ENCODE results near the gene ST14. TPM values are rescaled to one million over a fixed set of nuclear protein-coding genes. Genes with fewer than 3 reads are reported as not detected.

The ST14 gene
- total RNA-seq, 1 experiment from 2014 or later, result 298 TPM

GRCh38 chr11:130112071-130112830, 47.3 kb upstream of the ST14 start:
- Histone ChIP-seq H3K36me3 (ENCODE audit: control insufficient read depth, insufficient read depth, low read length) (peaks cover 2% of the 10 kb centered on the region; the same call in 1 of the 2 replicates), H3K9me3 (no peaks in the 10 kb centered on the region), H3K27me3 (replicated peaks; ENCODE audit: control insufficient read depth, insufficient read depth, low read length) (no peaks in the 10 kb centered on the region), H3K4me3 (ENCODE audit: low read depth, low read length) (no peak overlapping the region), H3K4me1 (peaks cover 7% of the 10 kb centered on the region; the same call in 1 of the 2 replicates)
- Mint-ChIP-seq H3K4me3 (ENCODE audit: unreplicated experiment) (no peak overlapping the region), H3K36me3 (ENCODE audit: insufficient read depth, unreplicated experiment) (peaks cover 100% of the 10 kb centered on the region), H3K9me3 (ENCODE audit: unreplicated experiment) (no peaks in the 10 kb centered on the region), H3K4me1 (ENCODE audit: low read depth, unreplicated experiment) (peaks cover 20% of the 10 kb centered on the region), H3K27ac (ENCODE audit: unreplicated experiment) (peak overlapping the region; percentile 5), H3K27me3 (ENCODE audit: insufficient read depth, unreplicated experiment) (no peaks in the 10 kb centered on the region)
- TF ChIP-seq, protein P1, sequence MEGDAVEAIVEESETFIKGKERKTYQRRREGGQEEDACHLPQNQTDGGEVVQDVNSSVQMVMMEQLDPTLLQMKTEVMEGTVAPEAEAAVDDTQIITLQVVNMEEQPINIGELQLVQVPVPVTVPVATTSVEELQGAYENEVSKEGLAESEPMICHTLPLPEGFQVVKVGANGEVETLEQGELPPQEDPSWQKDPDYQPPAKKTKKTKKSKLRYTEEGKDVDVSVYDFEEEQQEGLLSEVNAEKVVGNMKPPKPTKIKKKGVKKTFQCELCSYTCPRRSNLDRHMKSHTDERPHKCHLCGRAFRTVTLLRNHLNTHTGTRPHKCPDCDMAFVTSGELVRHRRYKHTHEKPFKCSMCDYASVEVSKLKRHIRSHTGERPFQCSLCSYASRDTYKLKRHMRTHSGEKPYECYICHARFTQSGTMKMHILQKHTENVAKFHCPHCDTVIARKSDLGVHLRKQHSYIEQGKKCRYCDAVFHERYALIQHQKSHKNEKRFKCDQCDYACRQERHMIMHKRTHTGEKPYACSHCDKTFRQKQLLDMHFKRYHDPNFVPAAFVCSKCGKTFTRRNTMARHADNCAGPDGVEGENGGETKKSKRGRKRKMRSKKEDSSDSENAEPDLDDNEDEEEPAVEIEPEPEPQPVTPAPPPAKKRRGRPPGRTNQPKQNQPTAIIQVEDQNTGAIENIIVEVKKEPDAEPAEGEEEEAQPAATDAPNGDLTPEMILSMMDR (IDR thresholded peaks at IDR 0.05; ENCODE audit: insufficient read depth in 1 of 2, low read depth in 1 of 2, low read length in 1 of 2, severe bottlenecking in 1 of 2, unreplicated experiment in 1 of 2), result no peak
- no TSS peak for BruUV-seq (replicated peaks)
- POLR2A ChIA-PET, result no interaction called here
- no peak for DNase-seq
- intact Hi-C loops (cut with micrococcal nuclease; ENCODE audit: unreplicated experiment), result no loop called here
- CTCF ChIA-PET, result no interaction called here

DNA sequence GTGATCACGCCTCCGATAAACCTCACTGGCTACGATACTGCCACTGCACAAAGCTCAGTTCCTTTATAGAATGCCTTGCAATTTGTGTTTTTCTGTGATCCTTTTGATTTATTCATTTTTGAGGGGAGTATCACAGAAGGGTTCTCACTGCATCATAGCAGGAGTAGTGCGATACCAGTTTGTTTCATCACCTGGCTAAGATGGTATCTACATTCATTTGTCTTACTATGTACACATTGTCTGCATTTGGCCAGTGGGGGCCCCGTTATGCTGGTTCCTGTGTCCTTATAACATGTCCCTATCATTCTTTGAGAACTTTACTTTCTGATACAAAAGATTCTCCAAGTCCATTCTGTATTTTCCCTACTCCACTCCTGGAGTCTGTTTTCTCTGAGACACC, 45.3 kb upstream of the ST14 start:
- no peaks in the 10 kb centered on the region for H3K27me3 Mint-ChIP-seq (ENCODE audit: insufficient read depth, unreplicated experiment)
- DNase-seq, result peak in 1 of 2 experiments; percentile 45
- Histone ChIP-seq H3K4me1 (peaks cover 7% of the 10 kb centered on the region; the same call in 1 of the 2 replicates), H3K9me3 (no peaks in the 10 kb centered on the region), H3K36me3 (ENCODE audit: control insufficient read depth, insufficient read depth, low read length) (peaks cover 2% of the 10 kb centered on the region; the same call in 1 of the 2 replicates), H3K4me3 (ENCODE audit: low read depth, low read length) (no peak overlapping the region), H3K27me3 (replicated peaks; ENCODE audit: control insufficient read depth, insufficient read depth, low read length) (no peaks in the 10 kb centered on the region)
- ChIA-PET CTCF (interaction anchor here (0.6 to 1.3 kb wide), 2 partner anchors 18 to 112 kb away, joined by 7 to 9 read pairs; partner anchors contain the start of gene PRDM10), POLR2A (no interaction called here)
- BruUV-seq (replicated peaks), result no TSS peak
- H3K36me3 Mint-ChIP-seq (ENCODE audit: insufficient read depth, unreplicated experiment), result peaks cover 100% of the 10 kb centered on the region
- H3K27ac Mint-ChIP-seq (ENCODE audit: unreplicated experiment), result no peak overlapping the region
- H3K9me3 Mint-ChIP-seq (ENCODE audit: unreplicated experiment), result no peaks in the 10 kb centered on the region
- peaks cover 25% of the 10 kb centered on the region for H3K4me1 Mint-ChIP-seq (ENCODE audit: low read depth, unreplicated experiment)
- H3K4me3 Mint-ChIP-seq (ENCODE audit: unreplicated experiment), result no peak overlapping the region
- TF ChIP-seq, protein P1 (IDR thresholded peaks at IDR 0.05; ENCODE audit: insufficient read depth in 1 of 2, low read depth in 1 of 2, low read length in 1 of 2, severe bottlenecking in 1 of 2, unreplicated experiment in 1 of 2), result no peak
- intact Hi-C loops (cut with micrococcal nuclease; ENCODE audit: unreplicated experiment), result no loop called here

DNA sequence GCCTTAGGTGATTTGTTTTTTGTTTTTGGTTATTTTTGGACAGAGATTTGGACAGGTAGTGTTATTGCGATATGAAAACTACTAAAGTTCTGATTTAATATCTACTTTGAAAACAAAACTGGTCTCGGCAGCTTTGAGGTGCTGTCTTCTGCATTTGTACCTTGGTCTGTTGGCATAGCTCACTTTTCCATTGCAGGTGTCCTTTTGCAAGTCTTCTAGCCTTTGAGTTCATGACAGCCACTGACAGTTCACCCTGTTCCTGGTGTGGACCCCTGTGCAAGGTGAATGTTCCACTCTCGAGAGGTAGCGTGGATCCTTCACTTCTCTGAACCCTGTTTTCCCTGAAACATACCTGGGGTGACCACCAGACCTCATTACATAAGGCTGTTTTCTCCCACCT, 44.9 kb upstream of the ST14 start:
- Histone ChIP-seq H3K27me3 (replicated peaks; ENCODE audit: control insufficient read depth, insufficient read depth, low read length) (no peaks in the 10 kb centered on the region), H3K9me3 (no peaks in the 10 kb centered on the region), H3K36me3 (ENCODE audit: control insufficient read depth, insufficient read depth, low read length) (peaks cover 2% of the 10 kb centered on the region; the same call in 1 of the 2 replicates), H3K4me3 (ENCODE audit: low read depth, low read length) (no peak overlapping the region), H3K4me1 (peaks cover 11% of the 10 kb centered on the region; the same call in 1 of the 2 replicates)
- Mint-ChIP-seq H3K27me3 (ENCODE audit: insufficient read depth, unreplicated experiment) (no peaks in the 10 kb centered on the region), H3K4me3 (ENCODE audit: unreplicated experiment) (no peak overlapping the region), H3K9me3 (ENCODE audit: unreplicated experiment) (no peaks in the 10 kb centered on the region), H3K4me1 (ENCODE audit: low read depth, unreplicated experiment) (peaks cover 29% of the 10 kb centered on the region), H3K27ac (ENCODE audit: unreplicated experiment) (no peak overlapping the region), H3K36me3 (ENCODE audit: insufficient read depth, unreplicated experiment) (peaks cover 100% of the 10 kb centered on the region)
- ChIA-PET POLR2A (no interaction called here), CTCF (interaction anchor here (0.6 to 1.3 kb wide), 2 partner anchors 18 to 112 kb away, joined by 7 to 9 read pairs; partner anchors contain the start of gene PRDM10)
- TF ChIP-seq, protein P1 (IDR thresholded peaks at IDR 0.05; ENCODE audit: insufficient read depth in 1 of 2, low read depth in 1 of 2, low read length in 1 of 2, severe bottlenecking in 1 of 2, unreplicated experiment in 1 of 2), result no peak
- no TSS peak for BruUV-seq (replicated peaks)
- intact Hi-C loops (cut with micrococcal nuclease; ENCODE audit: unreplicated experiment), result no loop called here
- no peak for DNase-seq

All from Caco-2 (cell line).